HG03432 (cell line): ENCODE results near the gene GRAMD4.

Experiments used
- ATAC-seq: cut with Tn5 transposase; IDR thresholded peaks from one replicate; pipeline ENCODE4 v1.9.1; 2021; ENCODE audit warnings: mild to moderate bottlenecking, moderate library complexity; ENCODE audit not compliant: unreplicated experiment

GRAMD4 gene

GRCh38 chr22:46619830-46620501 lies at the start of gene GRAMD4:
GRAMD4 (plus strand) TSS chr22:46620386; CDS start chr22:46626800, 6,414 bp downstream.
- ATAC-seq = no peak

- no peak for ATAC-seq
These were observed 48.4 kb upstream of the GRAMD4 start for GRCh38 chr22:46571642-46572250.

GRCh38 chr22:46572911-46573780 lies 47.0 kb upstream of the GRAMD4 start:
- ATAC-seq = no peak

GRCh38 chr22:46573781-46574437 lies 46.3 kb upstream of the GRAMD4 start:
- ATAC-seq = no peak

- no peak for ATAC-seq
These were observed 45.7 kb upstream of the GRAMD4 start for GRCh38 chr22:46574438-46574992.

GRCh38 chr22:46574993-46575910 lies 44.9 kb upstream of the GRAMD4 start:
- ATAC-seq = no peak

GRCh38 chr22:46575911-46576555 lies 44.2 kb upstream of the GRAMD4 start:
- ATAC-seq = no peak

- ATAC-seq = peak; percentile 65
These were observed 43.4 kb upstream of the GRAMD4 start for GRCh38 chr22:46576556-46577367.

GRCh38 chr22:46577368-46578249 lies 42.6 kb upstream of the GRAMD4 start:
- ATAC-seq = peak; percentile 15

GRCh38 chr22:46578251-46578823 lies 41.8 kb upstream of the GRAMD4 start:
- ATAC-seq = no peak

- ATAC-seq = no peak
These were observed 41.2 kb upstream of the GRAMD4 start for GRCh38 chr22:46578824-46579561.

GRCh38 chr22:46579751-46580449 lies 40.3 kb upstream of the GRAMD4 start:
- no peak for ATAC-seq

- no peak for ATAC-seq
These were observed 39.1 kb upstream of the GRAMD4 start for GRCh38 chr22:46580940-46581537.

GRCh38 chr22:46581538-46582244 lies 38.5 kb upstream of the GRAMD4 start:
- ATAC-seq = no peak
